Measurements from ENCODE around the gene PPM1F. TPM values are rescaled to one million over a fixed set of nuclear protein-coding genes. Genes with fewer than 3 reads are reported as not detected.
"Not testable (repeated sequence)": the region's sequence is repeated elsewhere in the genome, so short reads cannot be mapped to it uniquely, and the experiment has no call there.

PPM1F gene
- total RNA-seq, 1 experiment from 2014 or later, result 21.1 TPM

DNA sequence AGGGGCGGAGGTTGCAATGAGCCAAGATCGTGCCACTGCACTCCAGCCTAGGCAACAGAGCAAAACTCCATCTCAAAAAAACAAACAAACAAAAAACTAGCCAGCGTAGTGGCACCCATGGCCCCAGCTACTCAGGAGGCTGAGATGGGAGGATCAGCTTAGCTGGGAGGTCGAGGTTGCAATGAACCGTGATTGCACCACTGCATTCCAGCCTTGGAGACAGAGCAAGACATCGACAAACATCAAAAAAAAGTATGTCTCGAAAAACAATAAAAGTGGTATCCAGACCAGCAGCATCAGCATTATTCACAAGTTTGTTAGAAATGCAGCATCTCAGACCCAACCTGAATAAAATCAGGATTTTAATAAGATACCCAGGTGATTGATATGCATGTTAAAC lies 79.0 kb downstream of the PPM1F start:
- H3K27me3 Mint-ChIP-seq (ENCODE audit: low read depth), result peaks cover 10% of the 10 kb centered on the region
- H3K27me3 ChIP-seq (ENCODE audit: insufficient read depth, low read length), result no peaks in the 10 kb centered on the region

DNA sequence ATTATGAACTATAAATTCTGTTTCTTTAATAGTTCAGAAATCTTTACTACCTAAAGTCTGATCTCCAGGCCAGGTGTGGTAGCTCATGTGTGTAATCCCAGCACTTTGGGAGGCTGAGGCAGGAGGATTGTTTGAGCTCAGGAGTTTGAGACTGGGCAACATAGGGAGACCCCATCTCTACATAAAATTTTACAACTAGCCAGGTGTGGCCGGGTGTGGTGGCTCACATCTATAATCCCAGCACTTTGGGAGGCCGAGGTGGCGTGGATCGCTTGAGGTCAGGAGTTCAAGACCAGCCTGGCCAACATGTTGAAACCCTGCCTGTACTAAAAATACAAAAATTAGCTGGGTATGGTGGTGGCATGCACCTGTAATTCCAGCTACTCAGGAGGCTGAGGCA lies 79.9 kb downstream of the PPM1F start:
- not testable (repeated sequence) for H3K4me1 ChIP-seq (ENCODE audit: insufficient read depth, low read length); H3K23ac ChIP-seq (ENCODE audit: insufficient read length, low read depth, low read length); H3T11ph ChIP-seq (ENCODE audit: low read length); H2BK15ac ChIP-seq (ENCODE audit: low read depth, low read length); H2BK5ac ChIP-seq (ENCODE audit: insufficient read length, low read length); H3K18ac ChIP-seq (ENCODE audit: insufficient read length, low read depth, low read length); DNase-seq; H3K4ac ChIP-seq (ENCODE audit: low read depth, low read length); H3K79me2 ChIP-seq (ENCODE audit: insufficient read depth, low read length); H3K4me2 ChIP-seq (ENCODE audit: insufficient read depth, insufficient read length, low read length); H3K14ac ChIP-seq (ENCODE audit: insufficient read depth, low read length); H3K4me1 Mint-ChIP-seq; H3K4me3 Mint-ChIP-seq; H3K79me1 ChIP-seq (ENCODE audit: insufficient read depth, low read depth, low read length, poor library complexity, severe bottlenecking); H3K23me2 ChIP-seq (ENCODE audit: insufficient read length, low read depth, low read length, poor library complexity, severe bottlenecking); H4K5ac ChIP-seq (ENCODE audit: insufficient read length, low read depth, low read length); H3K36me3 Mint-ChIP-seq (ENCODE audit: insufficient read depth in 1 of 3, low read depth in 3 of 3); H4K8ac ChIP-seq (replicated peaks; ENCODE audit: insufficient read length, low read depth, low read length); H3K9me3 ChIP-seq (ENCODE audit: control insufficient read depth, low read depth, low read length); H3K27ac Mint-ChIP-seq; H2AFZ ChIP-seq (ENCODE audit: low read length); H4K91ac ChIP-seq (ENCODE audit: insufficient read length, low read depth, low read length); H2BK120ac ChIP-seq (ENCODE audit: low read depth, low read length, poor library complexity, severe bottlenecking); H2BK20ac ChIP-seq (ENCODE audit: low read depth, low read length, poor library complexity, severe bottlenecking); H3K27ac ChIP-seq (ENCODE audit: insufficient read length, low read depth, low read length); H3K56ac ChIP-seq (ENCODE audit: insufficient read length, low read depth, low read length); H2AK5ac ChIP-seq (ENCODE audit: insufficient read length, low read length); H3K9me3 Mint-ChIP-seq; H3K27me3 ChIP-seq (ENCODE audit: insufficient read depth, low read length); H2BK12ac ChIP-seq (ENCODE audit: insufficient read length, low read depth, low read length); H4K20me1 ChIP-seq (ENCODE audit: control insufficient read depth, insufficient read depth, insufficient read length); H3K9ac ChIP-seq (ENCODE audit: extremely low read depth, insufficient read length, low read length)
- WGBS (ENCODE audit: extremely low coverage, insufficient read length, low lambda C conversion rate), result no CpG with 5 or more reads among the region's 4 CpGs
- peaks cover 12% of the 10 kb centered on the region for H3K27me3 Mint-ChIP-seq (ENCODE audit: low read depth)

More for the DNA sequence above, 79.0 kb downstream of the PPM1F start:
- H3K9me3 Mint-ChIP-seq, result no peaks in the 10 kb centered on the region
- Histone ChIP-seq H4K5ac (ENCODE audit: insufficient read length, low read depth, low read length) (no peak overlapping the region), H4K8ac (replicated peaks; ENCODE audit: insufficient read length, low read depth, low read length) (no peak overlapping the region), H3K4me2 (ENCODE audit: insufficient read depth, insufficient read length, low read length) (no peak overlapping the region), H2BK20ac (ENCODE audit: low read depth, low read length, poor library complexity, severe bottlenecking) (no peak overlapping the region), H3K14ac (ENCODE audit: insufficient read depth, low read length) (no peak overlapping the region), H3K4ac (ENCODE audit: low read depth, low read length) (no peak overlapping the region), H3K27ac (ENCODE audit: insufficient read length, low read depth, low read length) (no peak overlapping the region), H2BK5ac (ENCODE audit: insufficient read length, low read length) (no peak overlapping the region), H2BK120ac (ENCODE audit: low read depth, low read length, poor library complexity, severe bottlenecking) (no peak overlapping the region), H3K79me1 (ENCODE audit: insufficient read depth, low read depth, low read length, poor library complexity, severe bottlenecking) (no peaks in the 10 kb centered on the region), H4K91ac (ENCODE audit: insufficient read length, low read depth, low read length) (no peak overlapping the region), H3K56ac (ENCODE audit: insufficient read length, low read depth, low read length) (no peak overlapping the region), H4K20me1 (ENCODE audit: control insufficient read depth, insufficient read depth, insufficient read length) (no peaks in the 10 kb centered on the region), H3K4me1 (ENCODE audit: insufficient read depth, low read length) (no peaks in the 10 kb centered on the region), H3K23me2 (ENCODE audit: insufficient read length, low read depth, low read length, poor library complexity, severe bottlenecking) (no peaks in the 10 kb centered on the region), H3K23ac (ENCODE audit: insufficient read length, low read depth, low read length) (no peak overlapping the region), H3K9ac (ENCODE audit: extremely low read depth, insufficient read length, low read length) (no peak overlapping the region), H2AFZ (ENCODE audit: low read length) (no peak overlapping the region), H2BK15ac (ENCODE audit: low read depth, low read length) (no peak overlapping the region), H3K18ac (ENCODE audit: insufficient read length, low read depth, low read length) (no peak overlapping the region), H2AK5ac (ENCODE audit: insufficient read length, low read length) (no peak overlapping the region), H3K79me2 (ENCODE audit: insufficient read depth, low read length) (no peaks in the 10 kb centered on the region), H3K9me3 (ENCODE audit: control insufficient read depth, low read depth, low read length) (no peaks in the 10 kb centered on the region), H2BK12ac (ENCODE audit: insufficient read length, low read depth, low read length) (no peak overlapping the region), H3T11ph (ENCODE audit: low read length) (no peak overlapping the region)
- DNase-seq, result no peak
- TF ChIP-seq, protein P1, sequence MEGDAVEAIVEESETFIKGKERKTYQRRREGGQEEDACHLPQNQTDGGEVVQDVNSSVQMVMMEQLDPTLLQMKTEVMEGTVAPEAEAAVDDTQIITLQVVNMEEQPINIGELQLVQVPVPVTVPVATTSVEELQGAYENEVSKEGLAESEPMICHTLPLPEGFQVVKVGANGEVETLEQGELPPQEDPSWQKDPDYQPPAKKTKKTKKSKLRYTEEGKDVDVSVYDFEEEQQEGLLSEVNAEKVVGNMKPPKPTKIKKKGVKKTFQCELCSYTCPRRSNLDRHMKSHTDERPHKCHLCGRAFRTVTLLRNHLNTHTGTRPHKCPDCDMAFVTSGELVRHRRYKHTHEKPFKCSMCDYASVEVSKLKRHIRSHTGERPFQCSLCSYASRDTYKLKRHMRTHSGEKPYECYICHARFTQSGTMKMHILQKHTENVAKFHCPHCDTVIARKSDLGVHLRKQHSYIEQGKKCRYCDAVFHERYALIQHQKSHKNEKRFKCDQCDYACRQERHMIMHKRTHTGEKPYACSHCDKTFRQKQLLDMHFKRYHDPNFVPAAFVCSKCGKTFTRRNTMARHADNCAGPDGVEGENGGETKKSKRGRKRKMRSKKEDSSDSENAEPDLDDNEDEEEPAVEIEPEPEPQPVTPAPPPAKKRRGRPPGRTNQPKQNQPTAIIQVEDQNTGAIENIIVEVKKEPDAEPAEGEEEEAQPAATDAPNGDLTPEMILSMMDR (conservative IDR thresholded peaks at IDR 0.05), result no peak
- WGBS (ENCODE audit: extremely low coverage, insufficient read length, low lambda C conversion rate), result no CpG with 5 or more reads among the region's 7 CpGs
- no peak overlapping the region; a peak in 1 of 7 replicates for H3K27ac Mint-ChIP-seq
- H3K4me1 Mint-ChIP-seq, result peaks cover 0 to 2% of the 10 kb centered on the region in 2 experiments; a peak in 2 of 4 replicates
- no peak overlapping the region for H3K4me3 Mint-ChIP-seq
- H3K36me3 Mint-ChIP-seq (ENCODE audit: insufficient read depth in 1 of 3, low read depth in 3 of 3), result no peaks in the 10 kb centered on the region

Measured in H9 (cell line).